GM19025 (cell line): ENCODE measurements around the gene RHEBL1.

Experiments used
- ATAC-seq: cut with Tn5 transposase; IDR thresholded peaks from one replicate; pipeline ENCODE4 v1.9.1; 2021; ENCODE audit warnings: mild to moderate bottlenecking, low read depth, moderate library complexity; ENCODE audit not compliant: unreplicated experiment

Gene RHEBL1

GRCh38 chr12:49038291-49038955 is 31.4 kb downstream of the RHEBL1 start:
- ATAC-seq: no peak

GRCh38 chr12:49037947-49038237 is 31.9 kb downstream of the RHEBL1 start:
- ATAC-seq: no peak

GRCh38 chr12:49037111-49037946 is 32.5 kb downstream of the RHEBL1 start:
- ATAC-seq: no peak

- no peak for ATAC-seq
Observed at GRCh38 chr12:49036029-49036428, 33.8 kb downstream of the RHEBL1 start.

- no peak for ATAC-seq
Observed at GRCh38 chr12:49034286-49034622, 35.5 kb downstream of the RHEBL1 start.

DNA sequence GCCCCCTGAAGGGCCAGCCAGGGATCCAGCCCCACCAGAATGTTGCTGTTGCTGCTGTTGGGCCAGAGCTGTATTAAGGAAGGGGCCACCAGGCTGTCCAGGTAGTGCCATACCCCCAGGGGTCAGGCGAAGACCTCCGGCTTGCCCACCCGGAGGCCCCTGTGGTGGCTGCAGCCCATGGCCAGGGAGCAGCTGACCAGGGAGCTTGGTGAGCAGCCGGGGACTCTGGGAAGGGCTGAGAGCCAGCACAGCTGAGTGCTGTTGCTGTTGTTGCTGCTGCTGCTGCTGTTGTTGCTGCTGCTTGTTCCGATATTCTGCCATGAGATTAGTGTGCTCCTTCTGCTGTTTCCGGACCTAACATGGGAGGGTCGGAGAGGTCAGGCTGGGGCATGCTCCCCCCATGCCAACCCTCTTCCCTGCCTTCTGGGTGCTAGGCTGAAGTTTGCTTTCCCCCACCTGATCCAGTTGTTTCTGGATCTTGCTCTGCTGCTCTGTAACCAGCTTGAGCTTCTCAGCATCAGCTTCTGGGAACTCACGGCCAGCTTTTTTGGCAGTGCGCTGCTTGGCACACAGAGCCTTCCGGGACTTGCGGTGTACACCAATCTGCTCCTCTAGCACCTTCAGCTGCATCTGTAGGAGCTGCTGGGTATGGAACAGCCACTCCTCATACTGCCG is 36.0 kb downstream of the RHEBL1 start:
- no peak for ATAC-seq

DNA sequence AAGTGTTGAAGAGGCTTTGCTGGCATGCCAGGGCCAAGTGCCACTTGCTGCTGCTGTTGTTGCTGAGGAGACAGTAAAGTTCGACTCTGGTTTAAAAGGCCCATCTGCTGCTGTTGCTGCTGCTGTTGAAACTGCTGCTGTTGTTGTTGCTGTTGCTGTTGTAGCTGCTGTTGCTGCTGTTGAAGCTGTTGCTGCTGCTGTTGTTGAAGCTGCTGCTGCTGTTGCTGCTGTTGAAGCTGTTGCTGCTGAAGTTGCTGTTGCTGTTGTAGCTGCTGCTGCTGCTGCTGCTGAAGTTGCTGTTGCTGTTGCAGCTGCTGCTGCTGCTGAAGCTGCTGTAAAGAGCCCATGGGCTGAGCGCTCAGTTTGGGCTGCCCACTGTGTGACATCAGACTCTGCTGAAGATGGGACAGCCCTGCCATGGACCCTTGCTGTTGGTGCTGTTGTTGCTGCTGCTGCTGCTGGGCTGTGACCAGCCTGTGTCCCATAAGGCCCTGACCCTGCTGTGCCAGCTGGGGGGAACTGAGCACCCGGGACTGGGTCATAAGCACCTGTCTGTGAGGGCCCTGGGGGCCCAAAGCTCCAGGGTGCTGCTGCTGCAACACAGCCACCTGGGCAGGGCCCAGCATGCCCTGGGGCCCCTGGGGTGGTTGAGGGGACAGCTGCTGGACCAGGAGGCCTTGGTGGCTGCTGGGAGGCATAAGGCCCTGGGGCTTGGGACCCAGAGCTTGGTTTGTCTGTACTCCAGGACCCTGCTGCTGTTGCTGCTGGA is 36.9 kb downstream of the RHEBL1 start:
- no peak for ATAC-seq

DNA sequence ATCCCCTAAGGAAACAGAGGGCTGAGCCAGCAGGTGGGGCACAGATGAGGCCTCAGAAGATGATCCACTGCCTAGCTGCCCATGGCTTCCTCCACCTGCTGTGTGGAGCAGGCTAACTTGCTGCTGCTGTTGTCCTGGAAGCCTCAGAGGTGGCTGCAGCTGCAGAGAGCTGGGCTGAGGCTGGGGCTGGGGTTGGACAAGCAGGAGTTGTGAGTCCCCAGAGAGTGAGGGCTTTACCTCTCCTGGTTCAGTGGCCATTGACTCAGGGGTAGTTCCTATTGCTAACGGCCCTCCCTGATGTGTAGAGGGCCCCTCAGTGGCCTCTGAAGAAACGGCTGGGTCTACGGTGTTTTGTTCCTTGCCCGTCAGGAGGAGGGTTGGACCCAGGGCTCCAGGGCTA is 37.5 kb downstream of the RHEBL1 start:
- no peak for ATAC-seq

GRCh38 chr12:49031573-49032161 is 38.1 kb downstream of the RHEBL1 start:
- ATAC-seq: no peak

- no peak for ATAC-seq
Observed at GRCh38 chr12:49030714-49031572, 38.8 kb downstream of the RHEBL1 start.

- ATAC-seq: no peak
Observed at GRCh38 chr12:49030119-49030518, 39.7 kb downstream of the RHEBL1 start.

DNA sequence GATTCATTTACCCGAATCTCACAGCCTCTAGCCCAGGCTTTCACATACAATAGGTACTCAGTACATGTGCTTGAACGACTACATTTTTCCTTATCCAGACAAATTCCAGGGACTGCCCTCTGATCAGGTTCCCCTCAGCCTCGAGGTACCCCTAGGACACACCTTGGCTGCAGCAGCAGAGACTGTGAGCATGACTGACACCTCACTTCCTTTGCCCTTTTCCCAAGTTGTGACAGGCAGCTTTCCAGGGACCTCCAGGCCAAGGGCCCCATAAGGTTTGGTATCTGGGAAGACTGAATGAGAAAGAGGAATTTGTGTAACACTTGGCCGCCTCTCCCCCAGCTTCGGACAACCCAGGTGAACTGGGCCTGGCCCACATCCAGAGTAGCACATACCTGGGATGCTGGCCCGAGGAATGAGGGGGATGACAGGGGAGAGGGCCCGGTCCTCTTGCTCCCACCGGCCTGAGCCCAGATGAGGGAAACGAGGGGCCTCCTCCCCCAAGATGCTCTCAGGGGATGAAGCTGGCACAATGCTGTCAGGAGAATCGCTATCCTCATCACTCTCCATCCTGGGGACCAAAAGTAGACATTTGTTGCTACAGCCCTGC is 41.0 kb downstream of the RHEBL1 start:
- ATAC-seq: no peak

DNA sequence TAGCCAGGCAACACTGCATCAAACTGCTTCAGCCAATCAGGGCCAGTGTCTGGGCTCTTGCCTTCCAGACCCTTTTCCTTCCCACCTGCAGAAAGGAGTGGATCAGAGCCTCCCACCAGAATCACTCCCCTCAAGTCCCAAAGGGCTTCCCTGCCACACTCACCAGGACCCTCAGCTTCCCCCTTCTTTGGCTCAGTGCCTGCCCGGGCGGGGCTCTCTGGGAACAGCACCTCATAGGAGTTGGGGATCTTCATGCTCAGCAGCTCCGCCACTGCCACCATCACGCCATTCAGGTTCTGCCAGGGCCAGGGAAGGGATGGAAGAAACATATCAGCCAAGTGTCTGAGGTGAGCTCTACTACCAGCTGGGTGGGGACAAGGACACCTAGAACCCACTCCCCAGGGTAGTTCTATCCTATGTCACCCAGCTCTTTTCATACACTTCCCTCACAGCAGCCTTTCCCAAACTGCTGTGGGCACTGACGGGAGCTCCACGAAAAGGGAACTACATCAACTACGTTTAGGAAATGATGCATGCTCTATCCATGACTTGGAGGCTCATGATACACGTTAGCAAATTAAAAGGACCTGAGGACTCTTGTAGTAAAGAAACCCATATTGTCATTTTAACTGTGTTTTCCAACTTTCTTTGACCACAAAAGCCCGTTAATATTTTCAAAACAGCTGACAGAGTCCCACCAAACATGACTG is 41.8 kb downstream of the RHEBL1 start:
- no peak for ATAC-seq

DNA sequence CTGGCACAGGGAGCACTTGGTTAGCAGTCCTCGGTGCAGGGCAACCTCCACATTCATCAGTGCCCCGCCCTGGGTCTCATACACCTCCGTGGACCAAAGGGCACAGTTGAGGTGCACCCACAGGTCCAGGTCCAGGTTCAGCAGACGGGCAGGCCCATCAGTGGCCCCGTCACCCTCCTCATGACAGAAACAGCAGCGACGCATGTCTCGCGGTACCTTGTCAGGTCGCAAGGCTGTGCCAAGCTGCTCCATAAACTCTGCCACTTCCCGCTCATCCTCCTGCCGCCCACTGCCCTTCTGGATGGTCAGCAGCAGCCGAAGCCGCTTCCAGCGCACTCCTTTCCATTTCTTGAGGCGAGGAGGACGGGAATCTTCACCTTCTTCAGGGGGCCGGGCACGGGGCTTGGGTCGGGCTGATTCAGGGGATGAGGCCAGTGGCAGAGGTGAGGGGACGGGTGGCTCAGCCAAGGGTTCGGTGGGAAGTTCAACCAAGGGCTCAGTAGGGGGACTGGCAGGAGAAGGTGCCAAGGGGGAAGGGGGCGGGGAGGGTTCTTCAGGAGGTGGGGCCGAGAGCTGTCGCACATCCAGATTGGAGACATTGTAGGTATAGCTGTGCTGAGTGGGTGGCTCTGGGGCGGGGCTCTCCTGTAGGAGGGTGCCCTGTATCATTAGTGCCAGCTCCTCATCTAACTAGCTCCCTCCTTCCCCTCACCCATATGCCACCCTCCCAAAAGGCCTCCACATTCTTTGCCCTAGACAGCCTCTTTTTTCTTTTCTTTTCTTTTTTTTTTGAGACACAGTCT is 42.9 kb downstream of the RHEBL1 start:
- ATAC-seq: no peak

- ATAC-seq: no peak
Observed at GRCh38 chr12:49026101-49026500, 43.7 kb downstream of the RHEBL1 start.

GRCh38 chr12:49025463-49025862 is 44.3 kb downstream of the RHEBL1 start:
- ATAC-seq: no peak

DNA sequence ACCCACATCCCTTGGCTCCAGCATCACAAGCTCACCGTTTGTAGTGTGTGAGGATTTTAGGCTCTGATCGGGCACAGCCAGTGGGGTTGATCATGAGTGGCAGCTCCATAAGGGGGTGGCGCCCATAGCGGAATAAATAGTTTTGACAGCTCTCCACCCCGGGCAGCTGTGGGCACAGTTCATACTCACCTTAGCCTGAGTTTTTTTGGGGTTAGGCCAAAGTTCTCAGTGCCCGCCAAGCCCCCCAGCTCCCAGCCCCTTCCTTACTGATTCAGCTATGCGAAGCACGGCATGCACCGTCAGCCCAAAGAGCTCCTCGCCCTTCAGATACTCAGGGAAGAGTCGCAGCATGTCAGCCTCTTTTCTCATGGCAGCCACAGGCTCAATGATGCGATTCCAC is 45.2 kb downstream of the RHEBL1 start:
- ATAC-seq: no peak

- ATAC-seq: no peak
Observed at GRCh38 chr12:49023812-49024211, 46.0 kb downstream of the RHEBL1 start.
